HG02870 (cell line): ENCODE measurements around the gene POLR2B.

Experiments used
- ATAC-seq: cut with Tn5 transposase; IDR thresholded peaks from one replicate; pipeline ENCODE4 v1.9.1; 2021; ENCODE audit warnings: mild to moderate bottlenecking, moderate library complexity; ENCODE audit not compliant: unreplicated experiment

The POLR2B gene

GRCh38 chr4:57078685-57079521, 100.2 kb downstream of the POLR2B start:
- ATAC-seq: no peak
